Activated CD4-positive, alpha-beta T cell treated with anti-CD3 and anti-CD28 coated beads, Interleukin-10, Interleukin-2, amounts not matched to agents 100 ng/mL and 50 ng/mL, durations not matched to agents 16 hours and 8 hours (primary cell): Measurements from ENCODE around the gene GLCE.

Experiments used
- DNase-seq: peaks from one replicate; pipeline ENCODE4 v3.0.0-alpha.2; 2020

The GLCE gene

DNA sequence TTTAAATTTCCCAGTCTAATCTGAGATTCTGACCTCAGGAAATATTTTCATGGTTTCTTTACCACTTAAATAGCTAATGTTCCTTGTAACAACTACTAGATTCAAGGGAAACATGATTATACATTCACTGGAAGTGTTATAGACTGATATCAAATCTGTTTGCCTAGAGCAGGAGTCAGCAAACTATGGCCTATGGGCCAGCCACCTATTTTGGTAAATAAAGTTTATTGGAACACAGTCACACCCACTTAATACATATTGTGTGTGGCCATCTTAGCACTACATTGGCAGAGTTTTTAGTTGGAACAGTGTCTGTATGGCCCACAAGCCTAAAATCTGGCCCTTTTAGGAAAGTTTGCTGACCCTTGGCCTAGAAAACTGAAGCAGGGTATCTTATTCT, 50.1 kb downstream of the GLCE start:
- no peak for DNase-seq

GRCh38 chr15:69213786-69214185, 53.4 kb downstream of the GLCE start:
- DNase-seq: no peak

DNA sequence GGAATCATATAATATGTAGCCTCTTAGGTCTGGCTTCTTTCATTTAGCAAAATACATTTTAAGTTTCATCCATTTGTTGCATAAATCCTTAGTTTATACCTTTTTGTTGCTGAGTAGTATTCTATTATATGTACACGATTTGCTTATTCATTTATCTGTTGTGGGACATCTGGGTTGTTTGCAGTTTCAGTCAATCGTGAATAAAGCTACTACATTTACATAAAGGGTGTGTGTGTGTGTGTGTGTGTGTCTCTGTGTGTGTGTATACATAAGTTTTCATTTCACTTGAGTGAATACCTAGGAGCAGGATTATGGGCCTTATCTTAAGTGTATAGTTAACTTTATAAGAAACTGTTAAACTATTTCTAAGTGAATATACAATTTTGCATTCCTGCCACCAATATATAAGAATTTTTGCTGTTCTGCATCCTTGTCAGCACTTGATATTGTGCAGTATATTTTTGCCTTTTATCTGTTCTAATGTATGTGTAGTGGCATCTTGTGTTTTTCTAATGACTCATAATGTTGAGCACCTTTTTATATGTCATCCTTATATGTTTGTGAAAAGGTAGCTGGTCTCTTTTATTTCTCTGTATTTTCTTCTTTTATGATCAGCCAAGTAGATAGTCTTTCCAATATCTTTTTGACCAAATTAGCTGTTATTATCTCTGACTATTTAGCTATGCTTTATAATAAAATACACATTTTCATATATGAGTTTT, 55.0 kb downstream of the GLCE start:
- DNase-seq: no peak

- DNase-seq: no peak
These were observed 56.9 kb downstream of the GLCE start for GRCh38 chr15:69217381-69217780.

DNA sequence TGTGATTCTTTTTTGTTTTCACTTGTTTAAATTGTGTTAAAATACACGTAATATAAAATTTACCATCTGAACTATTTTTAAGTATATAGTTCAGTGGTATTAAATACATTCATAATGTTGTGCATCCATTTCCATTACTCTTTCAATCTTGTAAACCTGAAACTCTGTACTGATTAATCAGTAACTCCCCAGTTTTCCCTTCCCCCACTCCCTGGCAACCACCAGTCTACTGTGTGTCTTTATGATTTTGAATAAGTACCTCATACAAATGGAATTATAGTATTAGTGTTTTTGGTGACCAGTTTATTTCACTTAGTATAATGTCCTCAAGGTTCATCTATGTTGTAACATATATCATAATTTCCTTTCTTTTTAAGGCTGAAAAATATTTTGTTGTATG, 59.3 kb downstream of the GLCE start:
- DNase-seq: no peak

GRCh38 chr15:69222002-69222474, 61.6 kb downstream of the GLCE start:
- DNase-seq: no peak

DNA sequence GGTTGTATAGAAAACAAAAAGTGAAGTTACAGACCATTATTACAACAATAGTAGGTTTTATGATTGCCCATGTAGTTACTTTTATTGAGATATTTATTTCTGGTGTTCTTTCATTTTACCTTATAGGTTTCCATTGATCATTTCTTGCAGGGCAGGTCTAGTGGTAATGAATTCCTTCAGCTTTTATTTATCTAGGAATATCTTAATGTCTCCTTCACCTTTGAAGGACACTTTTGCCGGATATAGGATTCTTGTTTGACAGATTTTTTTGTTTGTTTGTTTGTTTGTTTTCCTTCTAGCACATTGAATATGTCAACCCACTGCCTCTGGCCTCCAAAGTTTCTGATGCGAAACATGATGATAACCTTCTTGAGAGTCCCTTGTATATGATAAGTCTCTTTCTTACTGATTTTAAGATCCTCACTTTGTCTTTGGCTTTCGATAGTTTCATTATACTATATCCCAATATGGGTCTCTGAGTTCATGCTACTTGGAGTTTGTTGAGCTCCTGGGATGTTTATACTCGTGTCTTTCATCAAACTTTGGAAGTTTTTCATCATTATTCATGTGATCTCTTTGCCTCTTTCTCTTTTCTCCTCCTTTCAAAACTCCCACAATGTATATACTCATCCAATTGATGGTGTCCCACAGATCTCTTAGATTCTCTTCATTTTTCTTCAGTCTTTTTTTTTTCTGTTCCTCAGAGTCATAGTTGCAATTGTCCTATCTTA, 62.8 kb downstream of the GLCE start:
- DNase-seq: no peak

DNA sequence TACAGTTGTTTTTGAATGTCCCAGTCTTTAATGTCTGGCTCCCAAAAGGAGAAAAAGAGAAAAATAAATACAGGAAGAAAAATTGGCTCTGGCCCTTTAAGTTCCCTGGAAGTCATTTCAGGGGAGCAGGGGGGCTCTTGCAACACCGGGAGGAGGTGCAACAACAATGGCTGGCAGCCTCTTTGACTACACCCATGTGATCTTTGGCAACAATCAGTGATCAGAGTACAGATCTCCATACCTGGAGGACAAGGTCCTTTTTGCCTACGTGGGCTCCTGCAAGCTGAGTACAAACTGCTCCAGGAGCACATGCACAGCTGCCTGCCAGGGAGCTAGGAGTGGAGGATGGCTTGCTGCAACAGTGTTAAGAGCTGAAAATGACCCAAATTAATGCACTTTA, 63.9 kb downstream of the GLCE start:
- DNase-seq: no peak

GRCh38 chr15:69225355-69226022, 65.1 kb downstream of the GLCE start:
- DNase-seq: no peak

DNA sequence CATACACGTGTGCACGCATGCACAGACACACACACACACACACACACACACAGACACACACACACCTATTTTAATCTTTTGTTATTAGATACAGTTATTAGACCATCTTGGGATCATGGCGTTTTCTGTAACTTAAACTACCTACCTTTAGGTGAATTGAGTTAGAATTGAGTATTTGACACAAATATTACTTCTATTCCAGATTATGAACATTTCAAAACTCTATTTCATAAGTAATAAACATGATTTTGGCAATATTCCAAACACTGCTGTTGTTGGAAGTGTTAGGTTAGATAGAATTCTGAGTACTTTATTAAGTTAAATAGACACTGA, 65.6 kb downstream of the GLCE start:
- DNase-seq: no peak

GRCh38 chr15:69232144-69232543, 71.7 kb downstream of the GLCE start:
- DNase-seq: peak; percentile 31

GRCh38 chr15:69232765-69233164, 72.3 kb downstream of the GLCE start:
- DNase-seq: no peak

GRCh38 chr15:69234676-69235075, 74.2 kb downstream of the GLCE start:
- no peak for DNase-seq

- no peak for DNase-seq
These were observed 76.1 kb downstream of the GLCE start for GRCh38 chr15:69236505-69236904.

GRCh38 chr15:69237718-69238117, 77.3 kb downstream of the GLCE start:
- DNase-seq: no peak

GRCh38 chr15:69244798-69245197, 84.4 kb downstream of the GLCE start:
- no peak for DNase-seq

GRCh38 chr15:69253156-69253555, 92.7 kb downstream of the GLCE start:
- no peak for DNase-seq

DNA sequence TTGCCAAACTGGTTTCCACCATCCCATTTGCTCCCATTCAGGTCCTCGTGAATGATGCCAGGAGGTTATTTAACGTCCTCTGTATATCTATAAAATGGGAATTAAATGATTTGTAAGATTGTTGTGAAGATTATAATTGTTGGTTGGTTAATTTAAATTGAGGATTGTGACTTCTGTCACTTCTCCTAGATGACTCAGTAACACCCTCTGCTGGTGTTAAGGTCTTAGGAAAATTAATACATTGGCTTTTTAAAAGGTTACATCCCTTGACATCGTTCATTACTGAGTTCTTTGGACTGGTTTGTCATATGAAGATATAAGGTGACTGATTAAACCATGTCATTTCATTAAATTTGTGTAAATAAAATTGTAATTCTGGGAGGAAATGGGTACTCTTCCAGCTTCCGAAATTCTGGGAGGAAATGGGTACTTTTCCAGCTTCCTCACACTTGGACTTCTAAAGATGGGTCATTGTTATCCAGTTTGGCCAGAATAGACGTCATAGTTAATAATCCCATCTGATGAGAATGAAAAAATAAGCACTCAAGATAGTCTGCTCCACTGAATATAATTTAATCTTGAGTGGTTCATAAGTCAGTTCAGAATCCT, 105.0 kb downstream of the GLCE start:
- peak; percentile 23 for DNase-seq

DNA sequence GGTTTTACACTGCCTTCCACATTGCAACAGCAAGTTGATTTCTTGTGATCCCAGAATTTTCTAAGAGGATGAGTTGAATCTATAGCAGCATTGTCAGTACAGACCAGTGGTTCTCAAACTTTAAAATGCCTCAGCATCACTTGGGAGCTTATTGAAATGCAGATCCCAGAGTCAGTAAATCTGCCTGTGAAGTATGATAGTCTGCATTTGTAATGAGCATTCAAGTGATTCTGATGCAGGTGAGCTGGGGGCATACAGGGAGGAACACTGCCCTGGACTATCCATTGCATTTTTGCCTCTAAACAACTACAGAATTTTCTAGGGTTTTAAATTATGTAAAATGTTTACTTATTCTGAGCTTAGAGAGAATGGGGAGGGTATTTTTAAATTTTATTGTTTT, 110.8 kb downstream of the GLCE start:
- DNase-seq: no peak

DNA sequence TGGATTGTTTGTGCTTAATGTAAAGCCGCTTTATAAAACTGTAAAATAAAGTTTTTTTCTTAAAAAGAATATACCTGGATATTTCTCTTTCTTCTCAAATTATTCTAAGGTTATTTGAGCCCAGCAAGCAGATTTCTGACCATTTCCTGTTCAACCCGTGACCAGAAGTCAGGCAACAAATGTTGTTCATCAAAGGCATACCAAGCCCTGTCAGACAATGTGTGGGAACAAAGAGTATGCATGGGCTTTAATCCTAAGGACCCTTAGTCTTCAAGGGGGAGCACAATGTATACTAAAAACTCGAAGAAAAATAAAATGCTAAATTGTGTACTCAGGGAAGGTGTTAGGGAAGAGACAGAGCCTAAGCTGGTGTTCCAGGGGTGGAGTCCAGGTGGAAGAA, 111.7 kb downstream of the GLCE start:
- no peak for DNase-seq

DNA sequence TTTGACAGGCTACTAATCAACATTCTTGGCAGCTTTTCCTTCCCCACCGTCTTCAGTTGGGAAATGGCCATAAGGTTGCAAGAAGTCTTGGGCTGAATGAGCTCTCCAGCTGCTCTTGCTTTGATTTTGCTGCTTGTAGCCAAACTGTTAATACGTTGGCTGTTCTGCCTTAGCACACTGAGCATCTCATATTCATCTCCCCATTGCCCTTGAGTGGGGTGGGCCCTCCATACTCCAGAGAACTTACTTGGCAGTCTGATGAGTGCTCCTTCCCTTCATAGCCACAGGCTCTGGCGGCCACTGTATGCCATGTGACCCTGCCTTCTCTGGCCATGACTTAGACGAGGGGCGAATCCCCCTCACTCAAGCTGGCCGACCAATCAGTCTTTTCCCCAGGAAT, 112.5 kb downstream of the GLCE start:
- no peak for DNase-seq

DNA sequence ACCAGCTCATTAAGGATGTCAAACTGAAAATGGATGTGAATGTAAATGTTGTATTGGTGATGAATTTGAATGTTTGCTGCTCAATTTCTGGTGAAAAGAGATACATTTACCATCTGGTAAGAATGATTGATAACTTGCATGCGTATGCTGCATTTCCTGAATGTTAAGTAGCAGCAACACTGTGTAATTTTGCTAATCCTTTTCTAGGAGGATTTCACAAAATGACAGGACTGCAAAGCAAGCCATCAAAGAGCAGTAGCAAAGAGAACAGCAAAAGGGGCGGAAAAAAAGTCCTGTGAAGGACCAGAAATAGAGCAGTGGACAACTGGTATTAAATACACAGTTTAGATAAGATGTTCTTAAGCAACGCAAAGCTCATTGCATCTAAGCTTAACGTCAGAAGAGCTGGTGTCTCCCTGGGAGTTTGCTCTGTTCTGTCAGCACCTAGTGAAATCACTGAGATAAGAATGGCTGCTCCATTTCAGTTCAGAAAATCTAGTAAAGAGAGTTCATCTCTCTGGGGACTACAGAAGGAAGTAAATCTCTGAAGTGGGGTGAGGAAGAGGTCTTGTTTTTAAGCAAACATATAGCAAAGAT, 114.7 kb downstream of the GLCE start:
- no peak for DNase-seq

DNA sequence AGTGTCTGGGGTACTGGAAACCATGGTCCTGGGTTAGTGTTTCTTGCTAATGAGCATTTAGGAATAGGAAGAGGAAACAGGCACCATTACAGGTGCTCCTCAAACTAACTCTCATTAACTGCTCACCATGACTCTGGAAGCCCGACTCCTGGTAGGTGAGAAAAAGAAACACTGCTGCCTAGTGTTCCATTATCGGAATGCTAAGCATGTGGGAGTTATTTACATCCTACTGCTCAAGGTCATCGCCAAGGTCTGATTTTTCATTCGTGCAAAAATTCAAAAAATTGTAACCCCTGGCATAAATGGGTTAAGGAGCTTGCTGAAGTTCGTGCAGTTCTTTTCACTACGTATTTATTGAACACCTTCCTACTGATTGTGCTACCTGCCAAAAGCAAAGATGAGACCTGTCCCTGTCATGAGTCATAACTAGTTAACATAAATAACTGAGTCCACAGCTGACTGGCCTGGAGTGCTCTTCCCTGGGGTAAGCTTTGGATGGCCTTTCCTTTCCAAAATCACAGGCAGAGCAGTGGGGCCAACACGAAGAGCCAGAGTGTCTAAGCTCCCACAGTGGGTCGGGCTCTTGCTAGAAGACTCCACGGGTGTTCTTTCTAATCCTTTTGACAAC, 115.6 kb downstream of the GLCE start:
- DNase-seq: no peak
